ENCODE data around the gene ERBB2.
"Not testable (repeated sequence)": the region's sequence is repeated elsewhere in the genome, so short reads cannot be mapped to it uniquely, and the experiment has no call there.

ERBB2 gene

GRCh38 chr17:39679521-39680192 lies 20.2 kb upstream of the ERBB2 start:
- DNase-seq, result no peak

- DNase-seq, result no peak
Observed at GRCh38 chr17:39683295-39683939, 16.4 kb upstream of the ERBB2 start.

- DNase-seq, result no peak
Observed at GRCh38 chr17:39684369-39685192, 15.3 kb upstream of the ERBB2 start.

GRCh38 chr17:39687101-39687545 lies 12.7 kb upstream of the ERBB2 start:
- no peak for DNase-seq

GRCh38 chr17:39687546-39688474 lies 12.1 kb upstream of the ERBB2 start, which contains the start of gene PGAP3:
Gene PGAP3 (minus strand): TSS chr17:39688057. CDS start chr17:39688014, 43 bp downstream.
- peak; percentile 73 for DNase-seq

- no peak for DNase-seq
Observed at GRCh38 chr17:39688475-39688835, 11.4 kb upstream of the ERBB2 start.

- DNase-seq, result no peak
Observed at GRCh38 chr17:39688945-39689344, 10.9 kb upstream of the ERBB2 start.

- no peak for DNase-seq
Observed at GRCh38 chr17:39694593-39694992, 5.3 kb upstream of the ERBB2 start.

GRCh38 chr17:39695089-39695474 lies 4.8 kb upstream of the ERBB2 start:
- no peak for DNase-seq

- DNase-seq, result no peak
Observed at GRCh38 chr17:39696731-39697130, 3.1 kb upstream of the ERBB2 start.

GRCh38 chr17:39697961-39698360 lies 1.9 kb upstream of the ERBB2 start:
- no peak for DNase-seq

- DNase-seq, result not testable (repeated sequence)
Observed at GRCh38 chr17:39699157-39699817, 577 bp upstream of the ERBB2 start.

- DNase-seq, result no peak
Observed at GRCh38 chr17:39700148-39700987, 504 bp downstream of the ERBB2 start.

GRCh38 chr17:39701012-39701783 lies 1.3 kb downstream of the ERBB2 start:
- no peak for DNase-seq

- no peak for DNase-seq
Observed at GRCh38 chr17:39701784-39702422, 2.0 kb downstream of the ERBB2 start.

- DNase-seq, result no peak
Observed at GRCh38 chr17:39702901-39703893, 3.3 kb downstream of the ERBB2 start.

GRCh38 chr17:39703913-39704312 lies 4.0 kb downstream of the ERBB2 start:
- DNase-seq, result no peak

- DNase-seq, result no peak
Observed at GRCh38 chr17:39704821-39705551, 5.1 kb downstream of the ERBB2 start.

Data from effector CD8-positive, alpha-beta T cell (primary cell).